PC-9 (cell line): ENCODE data around the gene KIAA1671.

Experiments
- EZH2 ChIP-seq: fragments of 200-600 bp; sonication (generic); IDR thresholded peaks from 2 replicates; pipeline ENCODE4 v1.8.0; 2017; ENCODE audit warnings: antibody characterized with exemption, low read depth
- TF ChIP-seq, protein P1 (sequence below): fragments of 200-600 bp; sonication (generic); conservative IDR thresholded peaks from 2 replicates; pipeline ENCODE4 v1.6.1; 2017; ENCODE audit warnings: mixed run types, antibody characterized with exemption, mild to moderate bottlenecking, moderate library complexity

DNA sequence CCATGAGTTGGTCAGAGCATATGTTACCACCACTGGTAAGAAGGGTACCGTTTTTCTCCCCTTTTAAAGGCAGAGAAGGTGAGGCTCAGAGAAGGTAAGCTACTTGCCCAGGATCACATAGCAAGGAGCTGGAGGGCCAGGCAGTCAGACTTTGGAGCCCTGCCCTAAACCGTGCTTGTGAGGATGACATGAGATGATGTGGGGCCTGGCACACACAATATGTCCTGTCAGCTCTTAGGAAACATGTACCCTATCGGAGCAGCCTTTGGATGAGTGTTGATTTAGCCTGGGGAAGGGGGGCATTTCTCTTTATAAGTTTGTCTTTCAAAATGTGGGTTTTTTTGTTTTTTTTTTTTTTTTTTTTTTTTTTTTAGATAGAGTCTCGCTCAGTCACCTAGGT is 146.7 kb downstream of the KIAA1671 start:
- TF ChIP-seq, protein P1, sequence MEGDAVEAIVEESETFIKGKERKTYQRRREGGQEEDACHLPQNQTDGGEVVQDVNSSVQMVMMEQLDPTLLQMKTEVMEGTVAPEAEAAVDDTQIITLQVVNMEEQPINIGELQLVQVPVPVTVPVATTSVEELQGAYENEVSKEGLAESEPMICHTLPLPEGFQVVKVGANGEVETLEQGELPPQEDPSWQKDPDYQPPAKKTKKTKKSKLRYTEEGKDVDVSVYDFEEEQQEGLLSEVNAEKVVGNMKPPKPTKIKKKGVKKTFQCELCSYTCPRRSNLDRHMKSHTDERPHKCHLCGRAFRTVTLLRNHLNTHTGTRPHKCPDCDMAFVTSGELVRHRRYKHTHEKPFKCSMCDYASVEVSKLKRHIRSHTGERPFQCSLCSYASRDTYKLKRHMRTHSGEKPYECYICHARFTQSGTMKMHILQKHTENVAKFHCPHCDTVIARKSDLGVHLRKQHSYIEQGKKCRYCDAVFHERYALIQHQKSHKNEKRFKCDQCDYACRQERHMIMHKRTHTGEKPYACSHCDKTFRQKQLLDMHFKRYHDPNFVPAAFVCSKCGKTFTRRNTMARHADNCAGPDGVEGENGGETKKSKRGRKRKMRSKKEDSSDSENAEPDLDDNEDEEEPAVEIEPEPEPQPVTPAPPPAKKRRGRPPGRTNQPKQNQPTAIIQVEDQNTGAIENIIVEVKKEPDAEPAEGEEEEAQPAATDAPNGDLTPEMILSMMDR: no peak
- TF ChIP-seq EZH2: no peak
